Gastrocnemius medialis (tissue), 4 donors: Measurements from ENCODE around the gene TGFB1I1. TPM values are rescaled to one million over a fixed set of nuclear protein-coding genes. Genes with fewer than 3 reads are reported as not detected.

Source experiments
- ATAC-seq, 2 donors: fragments of 150-250 bp; one replicate each; pipeline ENCODE4 v1.9.1; 2016
- DNase-seq, 2 donors: peaks; one replicate each; pipeline ENCODE4 v3.0.0-alpha.2; 2019
- H3K27ac ChIP-seq, 4 donors: fragments of 200-600 bp; sonication (generic); 1 replicate in 1 of 4; 2 replicates in 3 of 4; pipeline ENCODE4 v1.5.1; 2016 to 2018; ENCODE audit warnings: mild to moderate bottlenecking in 2 of 4, moderate library complexity in 1 of 4
- H3K27me3 ChIP-seq, 3 donors: fragments of 200-600 bp; sonication (generic) in 2 of 3; 1 replicate in 1 of 3; 2 replicates in 2 of 3; pipeline versions ENCODE4 v1.5.1 to v1.6.0; 2016 to 2019; ENCODE audit warnings: mild to moderate bottlenecking in 1 of 3, moderate library complexity in 1 of 3
- H3K36me3 ChIP-seq, 2 donors: fragments of 200-600 bp; sonication (generic) in 1 of 2; one replicate each; pipeline ENCODE4 v1.5.1; 2017 to 2018
- H3K4me1 ChIP-seq, 2 donors: fragments of 200-600 bp; sonication (generic) in 1 of 2; one replicate each; pipeline ENCODE4 v1.5.1; 2016 to 2017; ENCODE audit warnings: mild to moderate bottlenecking in 2 of 2
- H3K4me3 ChIP-seq, 4 donors: fragments of 200-600 bp; sonication (generic) in 3 of 4; 1 replicate in 1 of 4; 2 replicates in 3 of 4; pipeline ENCODE4 v1.5.1; 2016 to 2019; ENCODE audit warnings: mild to moderate bottlenecking in 2 of 4
- H3K9me3 ChIP-seq, 3 donors: fragments of 200-600 bp; sonication (generic) in 2 of 3; 1 replicate in 1 of 3; 2 replicates in 2 of 3; pipeline ENCODE4 v1.5.1; 2016 to 2019
- CTCF ChIP-seq, 5 experiments: fragments of 450-650 bp in 3 of 5; fragments of 200-600 bp in 2 of 5; sonication (generic) in 2 of 5; IDR thresholded peaks in 4 of 5; conservative IDR thresholded peaks in 1 of 5; 1 replicate in 4 of 5; 2 replicates in 1 of 5; pipeline ENCODE4 v1.5.1; 2016 to 2019; ENCODE audit warnings: antibody characterized with exemption in 5 of 5, mild to moderate bottlenecking in 3 of 5, moderate library complexity in 3 of 5
- POLR2A ChIP-seq, 2 donors: fragments of 450-650 bp; IDR thresholded peaks; one replicate each; pipeline ENCODE4 v1.6.1; 2017; ENCODE audit warnings: antibody characterized with exemption in 2 of 2, mild to moderate bottlenecking in 2 of 2, moderate library complexity in 2 of 2
- in situ Hi-C, 4 donors: fragments of 200-750 bp; cut with MboI; loops; one replicate each; pipeline versions ENCODE4 v1.15.0 to v1.8.0; 2017; ENCODE audit warnings: low sequenced_read_pairs in 4 of 4
- intact Hi-C: fragments of 100-400 bp; cut with DNase I; formaldehyde crosslinking; loops from one replicate; pipeline ENCODE4 v1.15.1; 2023; ENCODE audit warnings: low total_unique reads
- total RNA-seq, 4 donors: library from RNA; depleted of rRNA; stranded (reverse); fragments of >200 nt; gene quantifications; one replicate each; pipeline versions ENCODE4 v1.1.0 to v1.2.3, GENCODE V29; 2016

The TGFB1I1 gene
- total RNA-seq, 4 donors from 2014 or later, result 4.6 to 14.4 (median 7.4) TPM

GRCh38 chr16:31467151-31467773, 4.7 kb upstream of the TGFB1I1 start:
- intact Hi-C loops (no loop called here), in situ Hi-C loops (no loop called here)
- Histone ChIP-seq H3K36me3 (peaks cover 0 to 49% of the 10 kb centered on the region in 2 donors), H3K27ac (no peak overlapping the region), H3K27me3 (peaks cover 0 to 3% (median 0%) of the 10 kb centered on the region in 3 donors), H3K4me1 (peaks cover 0 to 11% of the 10 kb centered on the region in 2 donors), H3K4me3 (no peak overlapping the region), H3K9me3 (no peaks in the 10 kb centered on the region)
- DNase-seq (no peak), ATAC-seq (no peak)
- no peak for TF ChIP-seq CTCF (IDR thresholded peaks at IDR 0.05 in 4 of 5, conservative IDR thresholded peaks at IDR 0.05 in 1 of 5)
- no peak for TF ChIP-seq POLR2A (IDR thresholded peaks at IDR 0.05)

- Histone ChIP-seq H3K36me3 (peaks cover 0 to 43% of the 10 kb centered on the region in 2 donors), H3K27ac (no peak overlapping the region), H3K27me3 (peaks cover 0 to 4% (median 3%) of the 10 kb centered on the region in 3 donors), H3K4me1 (peaks cover 0 to 11% of the 10 kb centered on the region in 2 donors), H3K9me3 (no peaks in the 10 kb centered on the region), H3K4me3 (no peak overlapping the region)
- no peak for TF ChIP-seq POLR2A (IDR thresholded peaks at IDR 0.05)
- TF ChIP-seq CTCF (IDR thresholded peaks at IDR 0.05 in 4 of 5, conservative IDR thresholded peaks at IDR 0.05 in 1 of 5), result no peak
- no peak for DNase-seq
- no peak for ATAC-seq
- intact Hi-C loops, result no loop called here
- in situ Hi-C loops, result no loop called here
Observed at GRCh38 chr16:31467858-31468257, 4.1 kb upstream of the TGFB1I1 start.

GRCh38 chr16:31470615-31471014, 1.3 kb upstream of the TGFB1I1 start:
- Histone ChIP-seq H3K4me3 (no peak overlapping the region), H3K27ac (peak overlapping the region; percentile 83 to 89 (median 87))

GRCh38 chr16:31471241-31471874, 594 bp upstream of the TGFB1I1 start:
- in situ Hi-C loops, result no loop called here
- peak overlapping the region; percentile 63 to 76 (median 67) for H3K4me3 ChIP-seq
- no peak for DNase-seq
- intact Hi-C loops, result loop anchor here (5.0 kb wide), 2 partner anchors 241 to 401 kb away; partner anchors contain the start of gene ZNF267
- H3K9me3 ChIP-seq, result no peaks in the 10 kb centered on the region
- ATAC-seq, result no peak
- peaks cover 0 to 9% (median 5%) of the 10 kb centered on the region in 3 donors for H3K27me3 ChIP-seq
- H3K36me3 ChIP-seq, result peaks cover 0 to 10% of the 10 kb centered on the region in 2 donors
- H3K27ac ChIP-seq, result peak overlapping the region; percentile 83 to 89 (median 87)
- H3K4me1 ChIP-seq, result peaks cover 0 to 11% of the 10 kb centered on the region in 2 donors
- TF ChIP-seq CTCF (IDR thresholded peaks at IDR 0.05 in 4 of 5, conservative IDR thresholded peaks at IDR 0.05 in 1 of 5) (no peak), POLR2A (IDR thresholded peaks at IDR 0.05) (no peak)

More at GRCh38 chr16:31470615-31471014, 1.3 kb upstream of the TGFB1I1 start:
- Histone ChIP-seq H3K36me3 (peaks cover 0 to 17% of the 10 kb centered on the region in 2 donors), H3K4me1 (peaks cover 0 to 11% of the 10 kb centered on the region in 2 donors), H3K27me3 (peaks cover 0 to 5% (median 3%) of the 10 kb centered on the region in 3 donors), H3K9me3 (no peaks in the 10 kb centered on the region)
- TF ChIP-seq POLR2A (IDR thresholded peaks at IDR 0.05) (no peak), CTCF (IDR thresholded peaks at IDR 0.05 in 4 of 5, conservative IDR thresholded peaks at IDR 0.05 in 1 of 5) (no peak)
- ATAC-seq (no peak), DNase-seq (no peak)
- intact Hi-C loops (loop anchor here (5.0 kb wide), 2 partner anchors 242 to 402 kb away; partner anchors contain the start of gene ZNF267), in situ Hi-C loops (no loop called here)
